Measurements from ENCODE around the gene PRR19.

DNA sequence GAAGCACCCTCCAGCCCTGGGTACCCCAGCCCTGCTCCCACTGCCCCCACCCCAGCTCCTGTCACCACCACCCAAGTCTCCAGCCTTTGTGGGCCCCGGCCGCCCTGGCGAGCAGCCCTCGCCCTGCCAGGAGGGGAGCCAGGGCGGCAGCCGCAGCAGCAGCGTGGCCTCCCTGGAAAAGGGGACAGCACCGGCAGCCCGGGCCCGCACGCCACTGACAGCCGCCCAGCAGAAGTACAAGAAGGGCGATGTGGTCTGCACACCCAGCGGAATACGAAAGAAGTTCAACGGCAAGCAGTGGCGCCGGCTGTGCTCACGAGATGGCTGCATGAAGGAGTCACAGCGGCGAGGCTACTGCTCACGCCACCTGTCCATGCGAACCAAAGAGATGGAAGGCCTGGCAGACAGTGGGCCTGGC is 28.9 kb upstream of the PRR19 start:
- no peak for TF ChIP-seq POLR2A (IDR thresholded peaks at IDR 0.05; ENCODE audit: low read length)
- no peak for TF ChIP-seq GATA1 (IDR thresholded peaks at IDR 0.05; ENCODE audit: low read depth, low read length)
